WTC11 (cell line): Measurements from ENCODE around the gene NAV2.

ENCODE experiments used
- CTCF ChIP-seq: fragments of 200-600 bp; IDR thresholded peaks from 2 replicates; pipeline ENCODE4 v1.8.0; 2022; ENCODE audit warnings: antibody characterized with exemption
- FOXJ3 ChIP-seq: sonication (generic); formaldehyde crosslinking; IDR thresholded peaks from 2 replicates; pipeline ENCODE4 v1.9.0; 2021; ENCODE audit warnings: missing genetic modification reagents, mild to moderate bottlenecking, borderline replicate concordance
- KAT7 ChIP-seq: sonication (generic); formaldehyde crosslinking; IDR thresholded peaks from 2 replicates; pipeline ENCODE4 v1.8.1; 2023; ENCODE audit warnings: missing genetic modification reagents, mild to moderate bottlenecking, borderline replicate concordance
- NR1H2 ChIP-seq: sonication (generic); formaldehyde crosslinking; IDR thresholded peaks from 2 replicates; pipeline ENCODE4 v1.9.0; 2021; ENCODE audit warnings: mild to moderate bottlenecking, moderate library complexity, missing genetic modification reagents
- SP1 ChIP-seq: sonication (generic); formaldehyde crosslinking; conservative IDR thresholded peaks from 2 replicates; pipeline ENCODE4 v1.8.1; 2022; ENCODE audit warnings: missing genetic modification reagents
- TCF7 ChIP-seq: sonication (generic); formaldehyde crosslinking; IDR thresholded peaks from 2 replicates; pipeline ENCODE4 v1.8.0; 2022; ENCODE audit warnings: mild to moderate bottlenecking, low read depth, missing genetic modification reagents, moderate library complexity
- ZNF425 ChIP-seq: fragments of 250-450 bp; sonication (Bioruptor Pico); conservative IDR thresholded peaks from 2 replicates; pipeline ENCODE4 v1.9.0; 2021; ENCODE audit warnings: mild to moderate bottlenecking

- TF ChIP-seq CTCF (no peak), SP1 (CRISPR knock-in tag) (no peak), FOXJ3 (CRISPR knock-in tag) (no peak), KAT7 (CRISPR knock-in tag) (no peak), NR1H2 (CRISPR knock-in tag) (no peak), ZNF425 (CRISPR knock-in tag) (no peak), TCF7 (CRISPR knock-in tag) (no peak)
These were observed 178.4 kb downstream of the NAV2 start for GRCh38 chr11:19891022-19891421.
